Colonic mucosa (tissue), 4 donors: ENCODE data around the gene CREB5. TPM values are rescaled to one million over a fixed set of nuclear protein-coding genes. Genes with fewer than 3 reads are reported as not detected.

Experiments used
- DNase-seq: peaks from one replicate; pipeline ENCODE4 v3.0.0-alpha.2; 2020
- H3K27ac ChIP-seq: fragments of 200-600 bp; one replicate; pipeline ENCODE4 v1.8.0; 2021
- H3K27me3 ChIP-seq: fragments of 200-600 bp; one replicate; pipeline ENCODE4 v1.8.0; 2021
- H3K36me3 ChIP-seq: fragments of 200-600 bp; one replicate; pipeline ENCODE4 v1.8.0; 2021
- H3K4me1 ChIP-seq: fragments of 200-600 bp; one replicate; pipeline ENCODE4 v1.8.0; 2021; ENCODE audit warnings: mild to moderate bottlenecking
- H3K4me3 ChIP-seq: fragments of 200-600 bp; one replicate; pipeline ENCODE4 v1.8.0; 2021
- H3K9ac ChIP-seq, 2 donors: one replicate each; pipeline ENCODE4 v1.7.0; 2013; ENCODE audit warnings: control low read depth in 2 of 2, low read depth in 2 of 2, low read length in 2 of 2
- H3K9me3 ChIP-seq: fragments of 200-600 bp; one replicate; pipeline ENCODE4 v1.8.0; 2021
- intact Hi-C: fragments of 100-400 bp; cut with DNase I; formaldehyde crosslinking; loops from one replicate; pipeline ENCODE4 v1.14.1; 2022
- total RNA-seq, 2 donors: library from RNA; stranded (reverse); fragmentation: NEBNext Ultra II Directional in 1 of 2; extraction: Animal tissue kit (Norgen Biotek cat#: 25700) in 1 of 2; gene quantifications; one replicate each; pipeline ENCODE4 v1.2.1, GENCODE V29; 2021
- TF ChIP-seq, protein P1 (sequence below): fragments of 200-600 bp; IDR thresholded peaks from one replicate; pipeline ENCODE4 v1.8.0; 2022; ENCODE audit warnings: antibody characterized with exemption, mild to moderate bottlenecking
- donor health status: healthy.
- donor health status: DM: no; HTN: no; CAD: no.
- donor health status: DM: no; HTN: no; CAD: no.

Gene CREB5
- total RNA-seq, 2 donors from 2014 or later: 0.54 to 3.6 TPM

DNA sequence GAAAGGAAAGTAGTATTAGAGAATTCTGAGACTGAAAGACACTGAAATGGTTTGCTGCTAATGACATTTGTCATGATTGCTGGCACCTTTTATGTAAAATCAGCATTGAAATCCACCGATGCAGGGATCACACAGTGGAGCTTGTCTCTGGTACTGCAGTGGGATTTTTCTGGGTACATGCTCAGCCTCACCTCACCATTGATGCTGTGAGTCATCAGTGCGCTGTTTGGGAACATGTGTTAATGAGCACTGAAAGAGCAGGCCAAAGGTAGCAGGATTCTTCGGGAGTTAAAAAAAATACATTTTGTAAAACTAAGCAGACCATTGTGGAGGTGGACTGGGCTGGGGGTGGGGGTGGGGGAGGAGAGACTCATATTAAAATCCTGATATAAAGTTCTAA, 174.9 kb downstream of the CREB5 start:
- Histone ChIP-seq H3K27me3 (peaks cover 3% of the 10 kb centered on the region), H3K4me3 (no peak overlapping the region), H3K27ac (no peak overlapping the region), H3K4me1 (no peaks in the 10 kb centered on the region), H3K36me3 (no peaks in the 10 kb centered on the region), H3K9ac (no peak overlapping the region), H3K9me3 (no peaks in the 10 kb centered on the region)
- DNase-seq: no peak
- TF ChIP-seq, protein P1, sequence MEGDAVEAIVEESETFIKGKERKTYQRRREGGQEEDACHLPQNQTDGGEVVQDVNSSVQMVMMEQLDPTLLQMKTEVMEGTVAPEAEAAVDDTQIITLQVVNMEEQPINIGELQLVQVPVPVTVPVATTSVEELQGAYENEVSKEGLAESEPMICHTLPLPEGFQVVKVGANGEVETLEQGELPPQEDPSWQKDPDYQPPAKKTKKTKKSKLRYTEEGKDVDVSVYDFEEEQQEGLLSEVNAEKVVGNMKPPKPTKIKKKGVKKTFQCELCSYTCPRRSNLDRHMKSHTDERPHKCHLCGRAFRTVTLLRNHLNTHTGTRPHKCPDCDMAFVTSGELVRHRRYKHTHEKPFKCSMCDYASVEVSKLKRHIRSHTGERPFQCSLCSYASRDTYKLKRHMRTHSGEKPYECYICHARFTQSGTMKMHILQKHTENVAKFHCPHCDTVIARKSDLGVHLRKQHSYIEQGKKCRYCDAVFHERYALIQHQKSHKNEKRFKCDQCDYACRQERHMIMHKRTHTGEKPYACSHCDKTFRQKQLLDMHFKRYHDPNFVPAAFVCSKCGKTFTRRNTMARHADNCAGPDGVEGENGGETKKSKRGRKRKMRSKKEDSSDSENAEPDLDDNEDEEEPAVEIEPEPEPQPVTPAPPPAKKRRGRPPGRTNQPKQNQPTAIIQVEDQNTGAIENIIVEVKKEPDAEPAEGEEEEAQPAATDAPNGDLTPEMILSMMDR: no peak
- intact Hi-C loops: no loop called here

DNA sequence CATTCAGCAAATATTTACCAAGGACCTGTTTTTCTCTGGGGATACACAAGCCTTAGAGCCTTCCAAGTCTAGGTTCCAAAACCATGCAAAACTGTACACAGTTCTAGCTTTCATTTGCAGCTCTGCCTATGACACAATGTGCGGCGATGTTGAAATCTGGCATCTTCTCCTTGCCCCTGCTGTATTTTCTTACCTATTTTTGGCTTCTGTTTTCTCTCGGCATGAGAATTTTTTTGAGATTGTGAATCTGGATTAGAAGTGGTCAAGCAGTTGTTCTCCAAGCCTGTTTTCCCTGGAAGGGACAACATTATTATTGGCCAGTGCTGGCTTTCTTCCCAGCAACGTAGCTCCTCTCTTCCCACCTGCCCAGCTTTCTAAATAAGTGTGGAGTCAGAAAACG, 176.3 kb downstream of the CREB5 start:
- no peak for DNase-seq
- H3K36me3 ChIP-seq: no peaks in the 10 kb centered on the region
- H3K4me3 ChIP-seq: no peak overlapping the region
- intact Hi-C loops: no loop called here
- H3K9ac ChIP-seq: no peak overlapping the region
- no peaks in the 10 kb centered on the region for H3K9me3 ChIP-seq
- TF ChIP-seq, protein P1: no peak
- H3K4me1 ChIP-seq: no peaks in the 10 kb centered on the region
- no peak overlapping the region for H3K27ac ChIP-seq
- H3K27me3 ChIP-seq: peaks cover 3% of the 10 kb centered on the region

DNA sequence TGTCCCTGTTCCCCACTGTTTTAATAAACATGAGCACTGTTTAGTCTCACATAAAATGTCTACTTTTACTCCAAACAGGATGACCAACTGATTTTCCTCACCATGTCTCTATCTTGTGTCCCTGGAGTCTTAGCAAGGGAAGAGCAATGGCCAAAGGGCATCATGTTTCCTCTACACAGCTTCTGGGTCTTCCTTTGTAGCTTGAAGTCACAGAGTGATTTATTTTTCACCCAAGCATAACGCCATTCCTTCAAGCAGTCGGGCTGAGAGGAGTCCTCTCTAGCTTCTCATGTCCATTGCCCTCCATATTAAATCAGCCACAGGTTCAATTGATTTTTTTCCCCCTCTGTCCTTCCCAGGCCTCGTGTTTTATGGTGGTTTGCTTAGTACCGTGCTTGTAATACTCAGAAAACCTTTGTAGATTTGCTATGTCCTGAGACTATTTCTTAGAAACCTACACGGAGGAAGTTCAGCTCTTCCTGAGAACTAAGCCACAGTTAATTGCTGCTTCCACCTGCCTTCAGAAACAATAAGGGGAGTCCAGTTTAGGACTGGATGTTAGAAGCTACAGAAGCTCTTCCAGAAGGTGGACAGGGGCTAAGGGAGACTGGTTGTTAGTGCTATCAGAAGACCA, 178.8 kb downstream of the CREB5 start:
- H3K9ac ChIP-seq: no peak overlapping the region
- no peak overlapping the region for H3K4me3 ChIP-seq
- H3K9me3 ChIP-seq: no peaks in the 10 kb centered on the region
- DNase-seq: no peak
- TF ChIP-seq, protein P1: no peak
- no peaks in the 10 kb centered on the region for H3K4me1 ChIP-seq
- no peaks in the 10 kb centered on the region for H3K36me3 ChIP-seq
- intact Hi-C loops: no loop called here
- no peak overlapping the region for H3K27ac ChIP-seq
- peaks cover 3% of the 10 kb centered on the region for H3K27me3 ChIP-seq

DNA sequence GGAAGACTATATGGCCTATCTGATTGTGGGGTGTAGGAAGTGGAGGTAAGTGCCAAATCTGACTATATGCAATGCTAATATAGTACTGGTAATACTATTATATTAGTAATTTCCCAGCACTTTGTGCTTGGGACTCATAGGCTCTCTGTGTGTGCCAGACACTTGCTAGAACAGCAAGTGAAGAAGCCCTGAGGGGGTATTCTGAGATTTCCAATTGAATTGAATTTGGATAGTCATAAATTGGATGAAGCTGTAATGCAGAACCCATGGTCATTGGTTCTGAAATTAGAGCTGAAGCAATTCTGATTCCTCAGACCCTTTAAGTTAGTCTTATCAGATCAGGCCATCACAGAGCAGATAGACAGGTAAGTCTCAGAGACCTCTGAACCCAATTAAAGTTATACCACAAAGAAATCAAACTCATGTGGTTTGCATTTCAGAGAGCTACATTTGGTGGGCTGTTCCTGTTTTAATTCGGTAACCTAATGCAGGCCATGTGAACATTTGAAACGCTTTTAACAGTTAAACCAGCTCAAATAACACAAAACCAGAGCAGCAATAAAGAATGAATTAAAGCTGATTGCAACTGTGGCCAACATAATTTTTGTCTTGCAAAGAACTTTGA, 179.5 kb downstream of the CREB5 start:
- no peaks in the 10 kb centered on the region for H3K36me3 ChIP-seq
- intact Hi-C loops: no loop called here
- H3K4me3 ChIP-seq: no peak overlapping the region
- TF ChIP-seq, protein P1: no peak
- DNase-seq: no peak
- no peak overlapping the region for H3K9ac ChIP-seq
- H3K27me3 ChIP-seq: peaks cover under 1% of the 10 kb centered on the region
- H3K4me1 ChIP-seq: no peaks in the 10 kb centered on the region
- no peaks in the 10 kb centered on the region for H3K9me3 ChIP-seq
- no peak overlapping the region for H3K27ac ChIP-seq

DNA sequence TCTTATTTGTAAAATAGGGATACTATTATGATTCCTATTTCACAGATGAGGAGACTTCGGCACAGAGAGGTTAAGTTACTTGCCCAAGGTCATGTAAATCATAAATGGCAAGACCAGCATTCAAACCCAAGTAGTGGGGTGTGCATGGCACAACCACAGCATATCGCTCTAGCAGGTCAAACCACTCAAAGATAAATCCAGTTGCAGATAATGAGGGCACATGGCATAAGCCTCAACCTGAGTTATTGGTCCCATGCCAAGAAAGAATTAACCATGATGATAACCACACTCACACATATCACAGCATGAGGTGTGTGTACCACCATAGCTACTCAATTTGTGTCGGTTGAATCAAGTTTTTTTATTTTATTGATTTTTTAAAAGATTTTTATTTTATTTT, 180.5 kb downstream of the CREB5 start:
- Histone ChIP-seq H3K4me1 (no peaks in the 10 kb centered on the region), H3K36me3 (no peaks in the 10 kb centered on the region), H3K9ac (no peak overlapping the region), H3K27me3 (no peaks in the 10 kb centered on the region), H3K4me3 (no peak overlapping the region), H3K27ac (no peak overlapping the region), H3K9me3 (no peaks in the 10 kb centered on the region)
- intact Hi-C loops: no loop called here
- TF ChIP-seq, protein P1: no peak
- no peak for DNase-seq
